Ascending aorta (tissue), 2 donors: ENCODE data around the gene INTS6. TPM values are rescaled to one million over a fixed set of nuclear protein-coding genes. Genes with fewer than 3 reads are reported as not detected.

Experiments used
- DNase-seq, 2 donors: peaks; one replicate each; pipeline ENCODE4 v3.0.0-alpha.2; 2019; ENCODE audit warnings: low spot score in 2 of 2
- H3K27ac ChIP-seq, 2 donors: fragments of 200-600 bp; sonication (generic); one replicate each; pipeline ENCODE4 v1.5.1; 2016 to 2017; ENCODE audit warnings: mild to moderate bottlenecking in 1 of 2
- H3K27me3 ChIP-seq: fragments of 200-600 bp; sonication (generic); one replicate; pipeline ENCODE4 v1.5.1; 2017
- H3K36me3 ChIP-seq, 2 donors: fragments of 200-600 bp; sonication (generic); one replicate each; pipeline ENCODE4 v1.5.1; 2016
- H3K4me1 ChIP-seq, 2 donors: fragments of 200-600 bp; sonication (generic); one replicate each; pipeline ENCODE4 v1.5.1; 2016 to 2017; ENCODE audit warnings: mild to moderate bottlenecking in 1 of 2
- H3K4me3 ChIP-seq, 2 donors: fragments of 200-600 bp; sonication (generic); one replicate each; pipeline ENCODE4 v1.5.1; 2016 to 2017; ENCODE audit warnings: mild to moderate bottlenecking in 1 of 2
- H3K9me3 ChIP-seq, 2 donors: fragments of 200-600 bp; sonication (generic); one replicate each; pipeline ENCODE4 v1.5.1; 2016
- intact Hi-C: fragments of 100-400 bp; cut with DNase I; formaldehyde crosslinking; loops from one replicate; pipeline ENCODE4 v1.15.1; 2023
- total RNA-seq: library from RNA; depleted of rRNA; stranded (reverse); fragments of >200 nt; gene quantifications from one replicate; pipeline ENCODE4 v1.1.0, GENCODE V29; 2016
- TF ChIP-seq, protein P1 (sequence below), 3 experiments: fragments of 200-600 bp in 2 of 3; fragments of 450-650 bp in 1 of 3; sonication (generic) in 2 of 3; IDR thresholded peaks; one replicate each; pipeline ENCODE4 v1.5.1; 2016 to 2019; ENCODE audit warnings: antibody characterized with exemption in 3 of 3, mild to moderate bottlenecking in 1 of 3, moderate library complexity in 1 of 3

INTS6 gene
- total RNA-seq, 1 donor from 2014 or later, result 43.5 TPM

DNA sequence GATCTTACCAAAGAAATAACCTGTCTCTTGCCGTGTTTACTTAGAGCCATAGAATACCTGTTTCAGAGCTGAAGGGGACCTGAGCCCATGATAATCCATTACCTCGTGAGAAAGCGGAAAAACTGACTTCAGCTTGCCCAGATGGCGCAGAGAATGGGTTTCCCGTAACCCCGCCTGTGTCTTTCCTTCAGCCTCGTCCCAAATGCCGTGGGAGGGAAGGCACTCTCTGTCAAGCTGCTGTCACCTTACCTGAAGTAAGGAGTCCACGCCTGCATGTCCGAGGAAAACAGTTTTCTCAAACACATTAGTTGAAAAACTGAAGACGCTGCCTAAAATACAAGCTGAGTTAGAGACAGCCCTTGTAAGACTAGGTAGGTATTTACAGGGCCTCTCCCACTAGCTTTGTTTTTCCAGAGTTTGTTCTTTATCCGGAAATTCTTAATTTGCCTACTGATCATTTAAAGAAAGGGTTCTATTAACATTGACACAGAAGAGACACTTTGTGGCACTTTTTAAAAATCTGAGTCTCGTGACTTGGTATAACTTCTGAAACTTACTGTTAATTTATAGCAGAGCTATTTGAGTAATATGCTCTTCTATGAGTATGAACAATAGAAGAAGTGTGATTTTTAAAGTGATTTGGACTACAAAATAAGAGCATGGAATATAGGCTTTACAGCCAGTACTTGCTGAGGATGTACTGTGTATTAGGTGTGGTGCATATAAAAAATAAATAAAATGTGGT, 1.3 kb upstream of the INTS6 start:
- TF ChIP-seq, protein P1, sequence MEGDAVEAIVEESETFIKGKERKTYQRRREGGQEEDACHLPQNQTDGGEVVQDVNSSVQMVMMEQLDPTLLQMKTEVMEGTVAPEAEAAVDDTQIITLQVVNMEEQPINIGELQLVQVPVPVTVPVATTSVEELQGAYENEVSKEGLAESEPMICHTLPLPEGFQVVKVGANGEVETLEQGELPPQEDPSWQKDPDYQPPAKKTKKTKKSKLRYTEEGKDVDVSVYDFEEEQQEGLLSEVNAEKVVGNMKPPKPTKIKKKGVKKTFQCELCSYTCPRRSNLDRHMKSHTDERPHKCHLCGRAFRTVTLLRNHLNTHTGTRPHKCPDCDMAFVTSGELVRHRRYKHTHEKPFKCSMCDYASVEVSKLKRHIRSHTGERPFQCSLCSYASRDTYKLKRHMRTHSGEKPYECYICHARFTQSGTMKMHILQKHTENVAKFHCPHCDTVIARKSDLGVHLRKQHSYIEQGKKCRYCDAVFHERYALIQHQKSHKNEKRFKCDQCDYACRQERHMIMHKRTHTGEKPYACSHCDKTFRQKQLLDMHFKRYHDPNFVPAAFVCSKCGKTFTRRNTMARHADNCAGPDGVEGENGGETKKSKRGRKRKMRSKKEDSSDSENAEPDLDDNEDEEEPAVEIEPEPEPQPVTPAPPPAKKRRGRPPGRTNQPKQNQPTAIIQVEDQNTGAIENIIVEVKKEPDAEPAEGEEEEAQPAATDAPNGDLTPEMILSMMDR (IDR thresholded peaks at IDR 0.05), result no peak
- Histone ChIP-seq H3K36me3 (peaks cover 3 to 22% of the 10 kb centered on the region in 2 donors), H3K27ac (peak overlapping the region; percentile 95 to 96), H3K9me3 (no peaks in the 10 kb centered on the region), H3K4me3 (peak overlapping the region; percentile 71 to 85), H3K27me3 (no peaks in the 10 kb centered on the region), H3K4me1 (peaks cover 0 to 18% of the 10 kb centered on the region in 2 donors)
- intact Hi-C loops, result loop anchor here (1.0 to 10.0 kb wide), 9 partner anchors 57 to 1662 kb away; partner anchors contain the start of genes ALG11, ATP7B, FAM124A and KPNA3
- peak in 1 of 2 donors; percentile 67 for DNase-seq

DNA sequence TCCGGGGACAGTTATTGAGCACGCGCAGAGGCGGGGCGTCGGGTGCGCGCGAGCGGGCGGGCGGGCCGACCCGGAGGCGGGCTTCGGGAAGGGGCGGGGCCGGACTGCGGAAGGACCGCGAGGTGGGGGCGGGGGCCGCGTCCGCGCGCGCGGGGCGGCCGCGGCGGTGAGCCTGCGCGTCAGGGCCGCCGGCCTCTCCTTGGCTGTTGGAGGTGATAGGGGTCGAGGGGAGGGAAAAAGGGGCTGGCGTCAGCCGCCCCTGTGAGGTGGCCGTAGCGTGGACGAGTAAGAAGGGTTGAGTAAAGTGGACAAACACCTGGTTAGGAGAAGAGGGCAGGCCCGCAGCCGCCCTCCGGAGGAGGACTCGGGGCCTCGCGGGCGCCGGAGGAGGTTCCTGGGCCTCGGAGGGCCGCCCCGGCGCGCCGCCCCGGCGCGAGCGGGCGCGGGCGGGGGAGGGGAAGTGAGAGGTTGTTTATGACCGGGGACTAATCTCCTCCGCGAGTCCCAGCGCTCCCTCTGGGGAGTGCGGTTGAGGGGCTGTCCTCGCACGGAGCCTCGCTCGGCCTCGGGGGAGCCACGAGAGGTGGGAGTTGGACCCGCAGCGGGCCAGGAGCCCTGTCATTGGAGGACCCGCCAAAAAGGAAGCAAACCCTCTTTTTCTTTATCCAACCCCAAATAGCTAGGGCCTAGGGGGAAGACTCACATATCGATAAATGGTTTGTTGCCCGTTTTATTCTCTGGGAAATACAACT, 547 bp upstream of the INTS6 start:
- TF ChIP-seq, protein P1 (IDR thresholded peaks at IDR 0.05), result peak in 1 of 3 experiments; percentile 2

DNA sequence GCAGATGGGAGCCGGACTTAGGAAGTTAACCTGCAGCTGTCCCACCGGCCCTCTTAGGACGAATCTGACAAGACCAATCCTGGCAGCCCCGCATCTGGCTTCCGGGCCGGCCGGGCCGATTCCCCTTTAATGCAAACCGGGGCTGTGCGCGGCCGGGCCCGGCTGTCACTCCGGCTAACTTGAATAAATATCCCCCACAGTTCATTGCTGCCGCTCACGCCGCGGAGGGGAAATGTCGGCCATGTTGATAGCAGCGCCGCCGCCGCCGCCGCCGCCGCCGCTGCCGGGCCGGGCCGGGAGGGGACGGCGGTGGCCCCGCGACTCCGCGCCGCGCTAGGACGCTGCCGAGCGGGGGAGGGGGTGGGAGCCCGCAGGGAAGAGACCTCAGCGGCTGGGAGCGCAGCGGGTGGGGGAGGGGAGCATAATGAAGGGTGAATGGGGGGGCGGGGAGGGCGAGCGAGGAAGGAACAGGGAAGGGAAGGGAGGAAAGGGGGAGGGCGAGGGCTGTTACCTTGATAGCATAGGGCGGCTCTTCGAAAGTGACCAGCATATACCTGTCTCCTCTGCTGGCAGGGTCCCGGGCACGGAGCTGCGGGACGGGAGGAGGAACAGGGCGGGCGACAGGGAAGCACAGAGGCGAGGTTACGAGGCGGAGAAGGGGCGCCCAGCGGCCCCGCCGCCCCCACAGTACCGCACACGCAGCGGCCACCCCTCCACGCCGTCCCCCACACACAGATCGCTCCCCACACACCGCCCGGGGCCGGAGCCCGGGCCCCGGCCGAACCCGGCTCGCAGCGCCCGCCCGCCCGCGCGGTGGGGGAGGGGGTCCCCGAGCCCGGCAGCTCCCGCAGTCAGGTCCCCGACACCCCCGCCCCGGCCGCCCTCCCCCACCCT, 1.1 kb downstream of the INTS6 start:
- H3K36me3 ChIP-seq, result peaks cover 3 to 22% of the 10 kb centered on the region in 2 donors
- H3K9me3 ChIP-seq, result no peaks in the 10 kb centered on the region
- H3K4me3 ChIP-seq, result peak overlapping the region; percentile 94 to 98
- no peaks in the 10 kb centered on the region for H3K27me3 ChIP-seq
- DNase-seq, result peak; percentile 51 to 94
- peaks cover 0 to 18% of the 10 kb centered on the region in 2 donors for H3K4me1 ChIP-seq
- peak overlapping the region; percentile 97 to 100 for H3K27ac ChIP-seq
- TF ChIP-seq, protein P1 (IDR thresholded peaks at IDR 0.05), result no peak
- intact Hi-C loops, result loop anchor here (1.0 to 10.0 kb wide), 8 partner anchors 55 to 1659 kb away; partner anchors contain the start of genes ALG11, ATP7B, FAM124A and KPNA3

More for the DNA sequence above, 547 bp upstream of the INTS6 start:
- DNase-seq, result no peak
- intact Hi-C loops, result loop anchor here (1.0 to 10.0 kb wide), 9 partner anchors 57 to 1661 kb away; partner anchors contain the start of genes ALG11, ATP7B, FAM124A and KPNA3
- Histone ChIP-seq H3K4me1 (peaks cover 0 to 18% of the 10 kb centered on the region in 2 donors), H3K4me3 (peak overlapping the region; percentile 71 to 85), H3K36me3 (peaks cover 3 to 22% of the 10 kb centered on the region in 2 donors), H3K27ac (peak overlapping the region; percentile 95 to 96), H3K27me3 (no peaks in the 10 kb centered on the region), H3K9me3 (no peaks in the 10 kb centered on the region)

GRCh38 chr13:51451134-51451466, 1.7 kb downstream of the INTS6 start:
- Histone ChIP-seq H3K36me3 (peaks cover 3 to 20% of the 10 kb centered on the region in 2 donors), H3K9me3 (no peaks in the 10 kb centered on the region), H3K27me3 (no peaks in the 10 kb centered on the region), H3K27ac (peak overlapping the region; percentile 97 to 100), H3K4me3 (peak overlapping the region; percentile 94 to 98), H3K4me1 (peaks cover 0 to 18% of the 10 kb centered on the region in 2 donors)
- intact Hi-C loops, result loop anchor here (5.0 to 10.0 kb wide), 6 partner anchors 226 to 1659 kb away; partner anchors contain the start of genes ALG11, ATP7B, FAM124A and KPNA3
- no peak for DNase-seq
- TF ChIP-seq, protein P1 (IDR thresholded peaks at IDR 0.05), result no peak

DNA sequence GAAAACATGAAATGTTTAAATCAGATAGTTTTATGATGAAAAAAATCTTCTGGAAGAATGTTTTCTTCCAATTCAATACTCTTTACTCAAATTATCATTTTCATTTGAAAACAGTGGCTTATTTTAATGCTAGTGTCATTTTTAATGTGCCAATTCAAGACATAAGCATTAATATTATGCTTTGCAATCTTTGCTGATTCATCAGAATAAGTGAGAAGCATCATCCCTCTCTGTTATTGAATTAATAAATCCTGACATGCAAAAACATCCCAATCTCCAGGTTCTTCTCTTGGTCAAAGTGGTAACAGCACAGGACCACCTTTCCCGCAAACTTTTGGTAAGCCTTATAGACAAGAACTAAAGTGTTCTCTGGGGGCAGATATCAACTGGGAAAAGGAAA, 3.8 kb downstream of the INTS6 start:
- Histone ChIP-seq H3K9me3 (no peaks in the 10 kb centered on the region), H3K27ac (no peak overlapping the region), H3K4me3 (no peak overlapping the region), H3K27me3 (no peaks in the 10 kb centered on the region), H3K4me1 (peaks cover 0 to 14% of the 10 kb centered on the region in 2 donors), H3K36me3 (peaks cover 0 to 10% of the 10 kb centered on the region in 2 donors)
- TF ChIP-seq, protein P1 (IDR thresholded peaks at IDR 0.05), result no peak
- DNase-seq, result no peak
- intact Hi-C loops, result no loop called here
